Duodenal mucosa (tissue), 2 donors: ENCODE results near the gene OPN1MW.
"Not testable (repeated sequence)": the region's sequence is repeated elsewhere in the genome, so short reads cannot be mapped to it uniquely, and the experiment has no call there.

Experiments
- H3K27ac ChIP-seq: one replicate; pipeline ENCODE4 v1.7.0; 2013; ENCODE audit warnings: low read depth, low read length
- H3K27me3 ChIP-seq, 2 donors: one replicate each; pipeline ENCODE4 v1.7.0; 2013; ENCODE audit warnings: low read length in 2 of 2, control low read depth in 1 of 2; ENCODE audit not compliant: insufficient read depth in 2 of 2, control insufficient read depth in 1 of 2
- H3K36me3 ChIP-seq, 2 donors: one replicate each; pipeline ENCODE4 v1.7.0; 2013; ENCODE audit warnings: low read length in 2 of 2, control low read depth in 1 of 2; ENCODE audit not compliant: insufficient read depth in 2 of 2, control insufficient read depth in 1 of 2
- H3K4me1 ChIP-seq, 2 donors: one replicate each; pipeline ENCODE4 v1.7.0; 2013; ENCODE audit warnings: low read length in 2 of 2, control low read depth in 1 of 2; ENCODE audit not compliant: insufficient read depth in 2 of 2, control insufficient read depth in 1 of 2
- H3K4me3 ChIP-seq, 2 donors: one replicate each; pipeline ENCODE4 v1.7.0; 2013; ENCODE audit warnings: low read length in 2 of 2, low read depth in 1 of 2
- H3K9ac ChIP-seq, 2 donors: one replicate each; pipeline ENCODE4 v1.7.0; 2013; ENCODE audit warnings: low read length in 2 of 2, low read depth in 1 of 2
- H3K9me3 ChIP-seq, 2 donors: one replicate each; pipeline ENCODE4 v1.7.0; 2013; ENCODE audit warnings: low read length in 2 of 2, control low read depth in 1 of 2; ENCODE audit not compliant: control insufficient read depth in 1 of 2

Gene OPN1MW

DNA sequence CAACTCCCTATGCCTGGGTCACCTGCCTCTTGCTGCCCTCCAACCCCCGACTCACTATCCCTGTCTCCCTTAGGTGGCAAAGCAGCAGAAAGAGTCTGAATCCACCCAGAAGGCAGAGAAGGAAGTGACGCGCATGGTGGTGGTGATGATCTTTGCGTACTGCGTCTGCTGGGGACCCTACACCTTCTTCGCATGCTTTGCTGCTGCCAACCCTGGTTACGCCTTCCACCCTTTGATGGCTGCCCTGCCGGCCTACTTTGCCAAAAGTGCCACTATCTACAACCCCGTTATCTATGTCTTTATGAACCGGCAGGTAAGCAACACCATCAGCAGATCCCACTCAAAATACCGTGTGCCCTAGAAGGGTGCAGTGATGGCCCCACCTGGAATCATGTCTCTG lies 26.2 kb upstream of the OPN1MW start:
- H3K4me3 ChIP-seq: not testable (repeated sequence)

DNA sequence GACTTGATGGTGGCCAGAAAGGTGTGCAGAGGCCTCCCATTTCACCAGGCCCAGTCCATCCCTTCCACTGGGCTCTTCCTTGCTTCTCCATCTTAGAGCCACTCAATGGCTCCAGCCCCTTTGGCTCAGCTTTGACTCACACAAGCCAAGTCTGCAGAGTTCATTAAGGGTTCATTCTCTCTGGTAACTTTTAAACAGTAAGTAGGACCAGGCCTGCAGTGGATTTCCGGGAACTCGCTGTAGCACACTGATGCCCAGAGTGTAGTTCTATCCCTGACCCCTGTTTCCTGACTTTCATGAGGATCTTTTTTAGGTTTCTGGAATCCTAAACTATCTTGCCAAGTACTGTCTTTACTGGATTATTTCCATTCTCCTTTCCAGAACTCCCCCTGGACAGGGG lies 25.2 kb upstream of the OPN1MW start:
- H3K4me1 ChIP-seq, H3K27ac ChIP-seq, H3K36me3 ChIP-seq, H3K9ac ChIP-seq, H3K4me3 ChIP-seq, H3K27me3 ChIP-seq, H3K9me3 ChIP-seq: not testable (repeated sequence)

More for the DNA sequence above, 26.2 kb upstream of the OPN1MW start:
- not testable (repeated sequence) for H3K9ac ChIP-seq, H3K9me3 ChIP-seq, H3K4me1 ChIP-seq, H3K27me3 ChIP-seq, H3K27ac ChIP-seq, H3K36me3 ChIP-seq

DNA sequence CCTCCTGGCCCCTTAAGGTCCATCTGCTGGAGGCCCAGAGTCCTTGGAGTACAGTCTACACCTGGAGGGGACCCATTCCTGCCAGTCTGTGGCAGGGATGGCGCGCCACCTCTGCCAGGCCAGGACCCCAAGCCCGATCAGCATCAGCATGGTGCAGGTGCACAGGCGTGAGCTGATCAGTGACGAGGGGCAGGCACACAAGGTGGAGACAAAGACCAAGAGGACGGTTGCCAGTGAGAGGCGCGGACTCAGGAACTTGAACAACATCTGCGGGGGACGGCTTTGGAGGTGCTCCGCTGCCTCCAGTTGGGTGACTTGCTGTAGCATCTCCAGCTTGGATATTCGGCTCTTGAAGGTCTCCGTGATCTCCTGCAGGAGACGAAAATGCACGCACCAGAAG lies 23.1 kb upstream of the OPN1MW start:
- H3K4me3 ChIP-seq, H3K9ac ChIP-seq, H3K27me3 ChIP-seq, H3K4me1 ChIP-seq, H3K27ac ChIP-seq, H3K9me3 ChIP-seq, H3K36me3 ChIP-seq: not testable (repeated sequence)

DNA sequence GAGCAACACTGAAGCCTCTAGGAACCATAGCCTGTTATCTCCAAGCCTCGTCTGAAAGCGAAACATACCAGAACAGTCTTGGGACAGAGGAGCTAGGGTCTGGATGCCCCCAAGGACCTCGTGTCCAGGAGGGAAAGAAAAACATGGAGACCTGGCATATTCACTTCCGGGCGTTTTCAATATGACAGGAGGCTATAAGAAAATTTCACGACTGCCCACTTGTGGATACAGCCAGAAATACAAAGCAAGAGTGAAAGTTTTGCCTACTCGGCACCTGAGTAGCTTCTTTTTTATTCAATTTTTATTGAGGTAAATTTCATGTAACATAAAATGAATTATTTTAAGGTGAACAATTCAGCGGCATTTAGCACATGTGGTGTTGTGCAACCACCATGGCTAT lies 17.5 kb upstream of the OPN1MW start:
- not testable (repeated sequence) for H3K9me3 ChIP-seq, H3K36me3 ChIP-seq, H3K4me3 ChIP-seq, H3K27ac ChIP-seq, H3K4me1 ChIP-seq, H3K9ac ChIP-seq, H3K27me3 ChIP-seq

DNA sequence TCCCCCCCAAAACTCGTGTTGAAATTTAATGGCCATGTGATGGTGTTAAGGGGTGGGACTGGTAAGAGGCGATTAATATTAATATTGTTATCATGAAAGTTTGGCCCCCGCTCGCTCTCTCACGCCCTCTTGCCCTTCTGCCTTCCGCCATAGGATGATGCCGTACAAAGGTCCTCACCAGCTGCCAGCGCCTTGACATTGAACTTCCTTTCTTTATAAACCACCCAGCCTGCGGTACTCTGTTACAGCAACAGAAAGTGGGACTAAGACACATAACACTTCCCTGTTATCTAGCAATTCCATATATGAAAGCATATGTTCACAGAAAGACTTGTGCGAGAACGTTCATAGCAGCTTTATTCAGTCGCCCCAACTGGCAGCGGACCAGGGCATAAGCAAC lies 14.0 kb upstream of the OPN1MW start:
- H3K27me3 ChIP-seq, H3K36me3 ChIP-seq, H3K27ac ChIP-seq, H3K4me1 ChIP-seq, H3K9me3 ChIP-seq, H3K9ac ChIP-seq, H3K4me3 ChIP-seq: not testable (repeated sequence)

DNA sequence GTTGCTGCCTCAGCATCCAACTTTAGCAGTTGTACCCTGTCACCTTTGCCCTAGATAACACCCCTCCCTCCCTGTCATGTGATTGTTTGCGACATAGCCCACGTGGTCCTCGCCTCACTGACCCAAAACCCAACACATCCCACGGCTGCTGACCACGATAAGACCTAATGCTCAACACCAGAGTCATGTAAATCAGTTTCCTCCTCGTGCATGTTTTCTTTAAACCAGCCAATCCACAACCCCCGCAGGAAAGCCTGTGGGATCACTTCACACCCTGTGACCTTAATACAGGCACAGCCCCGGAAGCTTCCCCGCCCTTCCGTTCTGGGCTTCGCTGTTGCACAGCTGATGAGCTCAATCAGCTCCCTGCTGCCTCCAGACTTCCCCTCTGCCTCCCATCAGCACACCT lies 9.9 kb upstream of the OPN1MW start:
- H3K4me3 ChIP-seq, H3K27me3 ChIP-seq, H3K9me3 ChIP-seq, H3K4me1 ChIP-seq, H3K9ac ChIP-seq, H3K36me3 ChIP-seq, H3K27ac ChIP-seq: not testable (repeated sequence)

DNA sequence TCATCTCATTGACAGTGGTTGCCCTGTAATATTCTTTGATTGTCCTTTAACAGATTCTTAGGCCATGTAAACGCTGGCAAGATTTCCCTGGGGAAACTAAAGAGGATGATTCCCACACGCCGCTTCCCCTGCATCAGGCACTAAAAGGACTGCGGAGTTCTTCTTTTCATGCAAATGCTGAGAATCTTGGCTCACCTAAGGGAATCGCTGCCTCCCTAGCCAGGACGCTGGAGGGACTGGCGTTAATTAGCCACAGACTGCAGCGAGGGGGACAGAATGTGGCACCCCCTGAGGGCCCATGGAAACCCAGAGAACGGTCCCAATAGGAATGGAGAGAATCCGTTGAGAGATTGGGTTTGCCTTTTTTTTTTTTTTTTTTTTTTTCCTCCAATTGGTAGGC lies 8.0 kb upstream of the OPN1MW start:
- H3K27ac ChIP-seq, H3K4me3 ChIP-seq, H3K4me1 ChIP-seq, H3K9ac ChIP-seq, H3K36me3 ChIP-seq, H3K27me3 ChIP-seq, H3K9me3 ChIP-seq: not testable (repeated sequence)

DNA sequence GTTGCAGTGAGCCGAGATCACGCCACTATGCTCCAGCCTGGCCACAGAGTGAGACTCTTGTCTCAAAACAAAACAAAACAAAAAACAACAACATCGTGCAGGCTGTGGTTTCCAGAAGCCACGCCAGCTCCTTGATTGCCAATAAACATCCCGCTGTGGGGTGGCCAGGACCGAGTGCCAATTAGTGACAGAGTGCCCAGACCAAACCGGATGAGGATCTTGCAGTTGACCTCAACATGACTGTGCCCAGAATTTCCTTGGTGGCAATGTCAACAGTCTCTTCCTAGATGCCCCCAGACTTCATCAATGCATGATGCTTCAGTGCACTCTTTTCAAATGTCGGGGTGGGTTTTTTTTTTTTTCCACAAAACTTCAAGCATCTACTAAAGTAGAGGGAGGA lies 1.4 kb downstream of the OPN1MW start:
- H3K36me3 ChIP-seq, H3K27ac ChIP-seq, H3K4me1 ChIP-seq, H3K27me3 ChIP-seq, H3K4me3 ChIP-seq, H3K9me3 ChIP-seq, H3K9ac ChIP-seq: not testable (repeated sequence)

DNA sequence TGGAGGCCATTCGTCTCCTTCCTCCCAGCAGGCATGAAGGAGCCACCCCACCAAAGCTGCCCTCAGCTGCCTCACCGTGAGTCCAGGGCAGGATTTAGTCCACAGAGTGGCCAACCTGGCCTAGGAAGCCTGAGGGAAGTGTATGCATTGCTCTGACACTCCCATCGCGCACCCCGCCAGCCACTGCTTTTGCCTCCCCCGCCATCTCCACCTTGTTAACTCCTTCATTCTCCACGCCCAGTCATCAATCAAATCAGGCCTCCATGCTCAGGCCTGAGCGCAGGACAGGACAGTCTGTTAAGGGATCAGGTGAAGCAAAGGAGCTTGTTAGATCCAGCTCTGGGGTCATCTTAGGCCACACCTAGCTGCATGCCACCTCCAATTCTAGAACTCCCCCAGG lies 10.4 kb downstream of the OPN1MW start:
- H3K4me1 ChIP-seq, H3K9me3 ChIP-seq, H3K4me3 ChIP-seq, H3K27ac ChIP-seq, H3K9ac ChIP-seq, H3K27me3 ChIP-seq, H3K36me3 ChIP-seq: not testable (repeated sequence)

DNA sequence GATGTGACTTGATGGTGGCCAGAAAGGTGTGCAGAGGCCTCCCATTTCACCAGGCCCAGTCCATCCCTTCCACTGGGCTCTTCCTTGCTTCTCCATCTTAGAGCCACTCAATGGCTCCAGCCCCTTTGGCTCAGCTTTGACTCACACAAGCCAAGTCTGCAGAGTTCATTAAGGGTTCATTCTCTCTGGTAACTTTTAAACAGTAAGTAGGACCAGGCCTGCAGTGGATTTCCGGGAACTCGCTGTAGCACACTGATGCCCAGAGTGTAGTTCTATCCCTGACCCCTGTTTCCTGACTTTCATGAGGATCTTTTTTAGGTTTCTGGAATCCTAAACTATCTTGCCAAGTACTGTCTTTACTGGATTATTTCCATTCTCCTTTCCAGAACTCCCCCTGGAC lies 11.9 kb downstream of the OPN1MW start:
- H3K27me3 ChIP-seq, H3K9ac ChIP-seq, H3K9me3 ChIP-seq, H3K4me3 ChIP-seq, H3K36me3 ChIP-seq, H3K27ac ChIP-seq, H3K4me1 ChIP-seq: not testable (repeated sequence)

DNA sequence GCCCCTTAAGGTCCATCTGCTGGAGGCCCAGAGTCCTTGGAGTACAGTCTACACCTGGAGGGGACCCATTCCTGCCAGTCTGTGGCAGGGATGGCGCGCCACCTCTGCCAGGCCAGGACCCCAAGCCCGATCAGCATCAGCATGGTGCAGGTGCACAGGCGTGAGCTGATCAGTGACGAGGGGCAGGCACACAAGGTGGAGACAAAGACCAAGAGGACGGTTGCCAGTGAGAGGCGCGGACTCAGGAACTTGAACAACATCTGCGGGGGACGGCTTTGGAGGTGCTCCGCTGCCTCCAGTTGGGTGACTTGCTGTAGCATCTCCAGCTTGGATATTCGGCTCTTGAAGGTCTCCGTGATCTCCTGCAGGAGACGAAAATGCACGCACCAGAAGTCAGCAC lies 14.1 kb downstream of the OPN1MW start:
- not testable (repeated sequence) for H3K9me3 ChIP-seq, H3K9ac ChIP-seq, H3K36me3 ChIP-seq, H3K27ac ChIP-seq, H3K4me1 ChIP-seq, H3K4me3 ChIP-seq, H3K27me3 ChIP-seq
